HG03103 (cell line): ENCODE measurements around the gene ITGBL1.

ENCODE experiments used
- ATAC-seq: cut with Tn5 transposase; IDR thresholded peaks from one replicate; pipeline ENCODE4 v1.9.1; 2021; ENCODE audit warnings: low read depth; ENCODE audit not compliant: unreplicated experiment

The ITGBL1 gene

GRCh38 chr13:101450749-101451130 is 1.7 kb upstream of the ITGBL1 start:
- ATAC-seq = no peak

- no peak for ATAC-seq
Observed at GRCh38 chr13:101451641-101452040, 834 bp upstream of the ITGBL1 start.

GRCh38 chr13:101453784-101454201 is 1.3 kb downstream of the ITGBL1 start:
- no peak for ATAC-seq

GRCh38 chr13:101454767-101455166 is 2.3 kb downstream of the ITGBL1 start:
- ATAC-seq = no peak

- no peak for ATAC-seq
Observed at GRCh38 chr13:101455863-101456262, 3.4 kb downstream of the ITGBL1 start.

- ATAC-seq = no peak
Observed at GRCh38 chr13:101457176-101457575, 4.7 kb downstream of the ITGBL1 start.

GRCh38 chr13:101465877-101466276 is 13.4 kb downstream of the ITGBL1 start:
- ATAC-seq = no peak

- no peak for ATAC-seq
Observed at GRCh38 chr13:101467415-101467814, 14.9 kb downstream of the ITGBL1 start.

GRCh38 chr13:101473458-101473857 is 21.0 kb downstream of the ITGBL1 start:
- no peak for ATAC-seq

GRCh38 chr13:101474419-101474957 is 22.0 kb downstream of the ITGBL1 start:
- ATAC-seq = no peak

- ATAC-seq = no peak
Observed at GRCh38 chr13:101475536-101475935, 23.1 kb downstream of the ITGBL1 start.

- no peak for ATAC-seq
Observed at GRCh38 chr13:101481421-101481820, 28.9 kb downstream of the ITGBL1 start.

GRCh38 chr13:101486708-101487437 is 34.4 kb downstream of the ITGBL1 start:
- no peak for ATAC-seq

- ATAC-seq = no peak
Observed at GRCh38 chr13:101487438-101487830, 35.0 kb downstream of the ITGBL1 start.

- no peak for ATAC-seq
Observed at GRCh38 chr13:101488734-101489133, 36.3 kb downstream of the ITGBL1 start.

GRCh38 chr13:101489643-101490405 is 37.3 kb downstream of the ITGBL1 start:
- no peak for ATAC-seq

GRCh38 chr13:101490406-101491015 is 38.0 kb downstream of the ITGBL1 start:
- no peak for ATAC-seq

GRCh38 chr13:101492251-101492910 is 39.9 kb downstream of the ITGBL1 start:
- no peak for ATAC-seq

- no peak for ATAC-seq
Observed at GRCh38 chr13:101493541-101493940, 41.1 kb downstream of the ITGBL1 start.

GRCh38 chr13:101499406-101499805 is 46.9 kb downstream of the ITGBL1 start:
- ATAC-seq = no peak

GRCh38 chr13:101502618-101503017 is 50.1 kb downstream of the ITGBL1 start:
- no peak for ATAC-seq
